Ascending aorta (tissue), 2 donors: Measurements from ENCODE around the gene KIAA0753. TPM values are rescaled to one million over a fixed set of nuclear protein-coding genes. Genes with fewer than 3 reads are reported as not detected.
"Not testable (repeated sequence)": the region's sequence is repeated elsewhere in the genome, so short reads cannot be mapped to it uniquely, and the experiment has no call there.

Source experiments
- DNase-seq, 2 donors: peaks; one replicate each; pipeline ENCODE4 v3.0.0-alpha.2; 2019; ENCODE audit warnings: low spot score in 2 of 2
- H3K27ac ChIP-seq, 2 donors: fragments of 200-600 bp; sonication (generic); one replicate each; pipeline ENCODE4 v1.5.1; 2016 to 2017; ENCODE audit warnings: mild to moderate bottlenecking in 1 of 2
- H3K27me3 ChIP-seq: fragments of 200-600 bp; sonication (generic); one replicate; pipeline ENCODE4 v1.5.1; 2017
- H3K36me3 ChIP-seq, 2 donors: fragments of 200-600 bp; sonication (generic); one replicate each; pipeline ENCODE4 v1.5.1; 2016
- H3K4me1 ChIP-seq, 2 donors: fragments of 200-600 bp; sonication (generic); one replicate each; pipeline ENCODE4 v1.5.1; 2016 to 2017; ENCODE audit warnings: mild to moderate bottlenecking in 1 of 2
- H3K4me3 ChIP-seq, 2 donors: fragments of 200-600 bp; sonication (generic); one replicate each; pipeline ENCODE4 v1.5.1; 2016 to 2017; ENCODE audit warnings: mild to moderate bottlenecking in 1 of 2
- H3K9me3 ChIP-seq, 2 donors: fragments of 200-600 bp; sonication (generic); one replicate each; pipeline ENCODE4 v1.5.1; 2016
- intact Hi-C: fragments of 100-400 bp; cut with DNase I; formaldehyde crosslinking; loops from one replicate; pipeline ENCODE4 v1.15.1; 2023
- total RNA-seq: library from RNA; depleted of rRNA; stranded (reverse); fragments of >200 nt; gene quantifications from one replicate; pipeline ENCODE4 v1.1.0, GENCODE V29; 2016
- TF ChIP-seq, protein P1 (sequence below), 3 experiments: fragments of 200-600 bp in 2 of 3; fragments of 450-650 bp in 1 of 3; sonication (generic) in 2 of 3; IDR thresholded peaks; one replicate each; pipeline ENCODE4 v1.5.1; 2016 to 2019; ENCODE audit warnings: antibody characterized with exemption in 3 of 3, mild to moderate bottlenecking in 1 of 3, moderate library complexity in 1 of 3

Gene KIAA0753
- total RNA-seq, 1 donor from 2014 or later: 2.9 TPM

DNA sequence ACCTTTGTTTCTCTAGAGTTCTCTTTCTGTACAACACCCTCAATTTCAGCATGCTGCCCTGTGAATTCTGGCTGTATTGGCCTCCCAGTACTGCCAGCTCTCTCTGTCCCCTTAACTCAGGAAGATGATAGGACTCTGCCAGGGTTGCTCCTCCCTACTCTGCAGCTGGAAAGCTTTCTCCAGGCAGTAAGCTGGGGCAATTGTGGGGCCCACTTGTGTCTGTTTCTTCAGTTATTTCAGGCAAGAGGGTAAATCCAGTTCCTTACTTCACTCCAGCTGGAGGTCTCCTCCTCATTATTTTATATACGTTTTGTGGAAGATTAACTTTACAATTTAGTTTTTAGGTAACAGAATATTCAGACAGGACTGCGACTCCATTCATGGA, 20.9 kb upstream of the KIAA0753 start:
- H3K4me3 ChIP-seq: no peak overlapping the region
- no peak overlapping the region for H3K27ac ChIP-seq
- no peaks in the 10 kb centered on the region for H3K36me3 ChIP-seq
- no peaks in the 10 kb centered on the region for H3K4me1 ChIP-seq
- DNase-seq: no peak
- TF ChIP-seq, protein P1, sequence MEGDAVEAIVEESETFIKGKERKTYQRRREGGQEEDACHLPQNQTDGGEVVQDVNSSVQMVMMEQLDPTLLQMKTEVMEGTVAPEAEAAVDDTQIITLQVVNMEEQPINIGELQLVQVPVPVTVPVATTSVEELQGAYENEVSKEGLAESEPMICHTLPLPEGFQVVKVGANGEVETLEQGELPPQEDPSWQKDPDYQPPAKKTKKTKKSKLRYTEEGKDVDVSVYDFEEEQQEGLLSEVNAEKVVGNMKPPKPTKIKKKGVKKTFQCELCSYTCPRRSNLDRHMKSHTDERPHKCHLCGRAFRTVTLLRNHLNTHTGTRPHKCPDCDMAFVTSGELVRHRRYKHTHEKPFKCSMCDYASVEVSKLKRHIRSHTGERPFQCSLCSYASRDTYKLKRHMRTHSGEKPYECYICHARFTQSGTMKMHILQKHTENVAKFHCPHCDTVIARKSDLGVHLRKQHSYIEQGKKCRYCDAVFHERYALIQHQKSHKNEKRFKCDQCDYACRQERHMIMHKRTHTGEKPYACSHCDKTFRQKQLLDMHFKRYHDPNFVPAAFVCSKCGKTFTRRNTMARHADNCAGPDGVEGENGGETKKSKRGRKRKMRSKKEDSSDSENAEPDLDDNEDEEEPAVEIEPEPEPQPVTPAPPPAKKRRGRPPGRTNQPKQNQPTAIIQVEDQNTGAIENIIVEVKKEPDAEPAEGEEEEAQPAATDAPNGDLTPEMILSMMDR (IDR thresholded peaks at IDR 0.05): no peak
- no peaks in the 10 kb centered on the region for H3K27me3 ChIP-seq
- no peaks in the 10 kb centered on the region for H3K9me3 ChIP-seq
- intact Hi-C loops: no loop called here

DNA sequence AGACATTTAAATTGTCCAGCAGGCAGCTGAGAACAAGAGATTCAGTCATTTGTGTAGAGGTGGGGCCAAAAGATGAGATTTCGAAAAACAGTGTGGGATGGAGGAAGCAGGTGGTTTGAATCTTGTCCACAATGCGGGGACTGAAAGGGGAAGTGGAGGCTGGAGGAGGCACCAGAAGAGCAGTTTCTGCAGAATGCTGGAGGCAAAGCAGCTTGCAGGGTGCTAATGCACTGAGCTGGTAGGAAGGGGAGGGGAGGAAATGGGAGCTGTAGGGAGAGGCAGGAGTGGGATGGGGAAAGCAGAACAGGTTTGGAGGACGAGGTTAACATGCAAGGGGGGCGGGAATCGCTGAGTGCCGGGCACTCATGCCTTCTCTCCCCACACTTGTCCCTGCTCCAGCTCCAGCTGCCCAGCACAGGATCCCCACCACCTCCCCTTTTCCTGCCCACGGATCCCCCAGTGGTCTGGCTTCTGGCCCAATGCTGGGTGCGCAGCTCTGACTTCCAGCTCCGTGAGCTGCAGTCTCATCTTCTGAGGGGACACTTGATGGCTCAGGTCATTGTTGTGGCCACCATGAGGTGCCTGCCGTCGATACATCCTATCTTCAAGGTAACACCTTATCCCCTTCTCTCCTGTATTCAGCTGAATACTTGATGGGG, 20.4 kb upstream of the KIAA0753 start:
- no peaks in the 10 kb centered on the region for H3K27me3 ChIP-seq
- intact Hi-C loops: no loop called here

DNA sequence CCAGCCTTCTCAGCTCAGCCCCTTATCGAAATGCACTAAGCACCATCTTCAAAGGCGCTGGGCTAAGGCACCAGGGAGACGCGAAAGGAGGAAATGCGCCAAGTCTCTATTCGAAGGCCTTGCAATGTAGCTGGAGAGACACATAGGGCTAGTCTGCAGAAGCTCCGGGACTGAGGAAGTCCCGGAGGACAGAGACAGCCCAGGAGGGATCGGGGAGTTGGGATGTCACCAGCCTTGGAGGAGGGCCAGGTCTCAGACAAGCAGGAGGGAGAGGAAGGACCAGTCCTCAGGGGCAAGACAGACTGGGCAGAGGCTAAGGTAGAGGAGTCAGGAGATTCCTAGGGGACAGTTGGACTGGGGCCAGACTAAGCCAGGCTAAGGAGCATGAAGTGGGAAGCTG, 19.6 kb upstream of the KIAA0753 start:
- H3K4me1 ChIP-seq: no peaks in the 10 kb centered on the region
- intact Hi-C loops: no loop called here
- H3K36me3 ChIP-seq: no peaks in the 10 kb centered on the region
- DNase-seq: no peak
- TF ChIP-seq, protein P1 (IDR thresholded peaks at IDR 0.05): no peak
- H3K27ac ChIP-seq: no peak overlapping the region
- H3K27me3 ChIP-seq: no peaks in the 10 kb centered on the region
- H3K4me3 ChIP-seq: no peak overlapping the region
- no peaks in the 10 kb centered on the region for H3K9me3 ChIP-seq

More for the DNA sequence above, 20.4 kb upstream of the KIAA0753 start:
- Histone ChIP-seq H3K4me3 (no peak overlapping the region), H3K36me3 (no peaks in the 10 kb centered on the region), H3K9me3 (no peaks in the 10 kb centered on the region), H3K27ac (no peak overlapping the region), H3K4me1 (no peaks in the 10 kb centered on the region)
- no peak for DNase-seq
- TF ChIP-seq, protein P1 (IDR thresholded peaks at IDR 0.05): no peak

DNA sequence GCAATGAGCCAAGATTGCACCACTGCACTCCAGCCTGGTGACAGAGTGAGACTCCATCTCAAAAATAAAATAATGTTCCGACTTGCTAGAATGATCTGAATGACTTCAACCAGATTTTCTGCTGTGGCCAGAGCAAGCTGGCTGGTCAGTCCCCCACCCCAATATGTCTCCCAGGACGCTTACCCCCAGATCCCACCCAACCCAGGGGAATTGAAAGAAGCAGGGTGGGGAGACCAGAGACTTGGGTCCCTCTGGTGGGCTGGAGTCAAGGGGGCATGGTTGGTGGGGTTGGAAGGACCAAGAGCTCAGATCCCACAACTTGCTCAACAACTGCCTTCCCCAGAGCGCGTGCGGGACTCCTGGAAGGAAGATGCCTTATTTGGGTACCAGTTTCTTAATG, 17.9 kb upstream of the KIAA0753 start:
- H3K9me3 ChIP-seq, H3K36me3 ChIP-seq, H3K27ac ChIP-seq, H3K4me1 ChIP-seq, DNase-seq, H3K4me3 ChIP-seq, H3K27me3 ChIP-seq: not testable (repeated sequence)
- intact Hi-C loops: loop anchor here (10.0 kb wide), 1 partner anchor 1174 kb away; the partner anchor contains the start of genes DERL2 and MIS12

DNA sequence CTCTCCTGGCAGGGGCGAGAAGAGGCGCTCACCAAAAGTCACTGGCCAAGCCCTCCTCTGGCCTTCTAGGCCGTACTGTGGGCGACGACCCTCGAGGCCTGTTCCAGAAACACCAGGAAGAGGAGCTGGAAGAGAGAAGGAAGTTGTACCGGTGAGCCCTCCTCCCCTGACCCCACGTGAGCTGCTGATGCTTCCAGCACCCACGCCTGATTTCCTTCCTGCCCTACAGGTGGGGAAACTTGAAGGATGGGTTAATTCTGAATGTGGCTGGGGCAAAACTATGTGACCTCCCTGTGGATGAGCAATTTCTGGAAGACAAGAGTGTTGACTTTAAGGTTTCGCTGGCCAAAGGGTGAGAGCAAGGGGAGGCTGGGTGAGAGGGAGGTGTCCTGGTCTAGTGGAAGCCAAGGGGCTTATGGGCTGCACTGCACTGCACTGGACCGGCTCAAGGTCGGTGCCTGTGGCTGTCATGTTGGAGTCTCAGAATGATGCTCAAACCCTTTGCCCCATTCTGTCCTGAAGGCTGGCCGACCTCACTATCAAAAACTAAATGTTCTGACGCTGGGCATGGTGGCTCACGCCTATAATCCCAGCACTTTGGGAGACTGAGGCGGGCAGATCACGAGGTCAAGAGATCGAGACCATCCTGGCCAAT, 17.2 kb upstream of the KIAA0753 start:
- intact Hi-C loops: loop anchor here (10.0 kb wide), 1 partner anchor 1173 kb away; the partner anchor contains the start of genes DERL2 and MIS12
- H3K4me3 ChIP-seq: no peak overlapping the region
- H3K4me1 ChIP-seq: no peaks in the 10 kb centered on the region
- DNase-seq: no peak
- H3K9me3 ChIP-seq: peaks cover 0 to 5% of the 10 kb centered on the region in 2 donors
- no peak overlapping the region for H3K27ac ChIP-seq
- no peaks in the 10 kb centered on the region for H3K36me3 ChIP-seq
- H3K27me3 ChIP-seq: no peaks in the 10 kb centered on the region
- TF ChIP-seq, protein P1 (IDR thresholded peaks at IDR 0.05): no peak

DNA sequence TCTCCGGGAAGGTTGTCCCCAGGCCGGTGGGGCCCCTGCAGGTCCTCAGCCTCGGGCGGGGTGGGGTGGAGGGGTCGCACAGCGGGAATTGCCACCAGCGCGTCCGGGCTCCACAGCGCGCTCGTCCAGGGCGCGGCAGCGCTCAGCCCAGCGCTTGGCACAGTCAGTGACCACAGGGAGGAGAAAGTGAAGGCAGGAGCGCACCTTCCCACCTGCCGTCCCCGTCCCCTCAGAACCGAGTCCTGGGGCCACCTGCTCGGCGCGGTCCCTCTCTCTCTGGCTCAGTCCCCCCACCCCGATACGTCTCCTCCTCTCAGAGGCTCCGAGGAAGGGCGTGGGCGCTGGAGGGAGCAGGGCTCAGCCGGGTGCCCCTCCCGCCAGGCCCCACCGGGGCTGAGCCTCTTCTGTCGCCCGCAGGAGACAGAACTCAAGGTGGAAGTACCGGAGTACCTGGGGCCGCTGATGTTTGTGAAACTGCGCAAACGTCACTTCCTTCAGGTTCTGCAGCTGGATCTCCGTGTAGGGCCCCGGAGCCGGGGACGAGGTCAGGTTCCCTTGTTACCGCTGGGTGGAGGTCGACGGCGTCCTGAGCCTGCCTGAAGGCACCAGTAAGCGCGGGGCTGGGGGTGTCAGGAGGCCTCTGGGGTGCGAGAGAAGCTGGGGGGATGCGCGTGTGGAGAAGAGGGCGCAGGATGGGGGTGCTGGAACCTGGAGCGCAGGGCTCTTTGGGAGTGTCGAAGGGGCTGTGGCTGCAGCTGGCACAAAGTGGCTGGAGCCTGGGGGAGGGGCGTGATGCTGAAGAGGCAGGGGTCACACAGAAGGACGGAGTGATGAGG, 16.5 kb upstream of the KIAA0753 start:
- not testable (repeated sequence) for H3K9me3 ChIP-seq, DNase-seq, H3K27me3 ChIP-seq, H3K4me1 ChIP-seq, H3K4me3 ChIP-seq, H3K27ac ChIP-seq, H3K36me3 ChIP-seq
- intact Hi-C loops: loop anchor here (10.0 kb wide), 1 partner anchor 1172 kb away; the partner anchor contains the start of genes DERL2 and MIS12

DNA sequence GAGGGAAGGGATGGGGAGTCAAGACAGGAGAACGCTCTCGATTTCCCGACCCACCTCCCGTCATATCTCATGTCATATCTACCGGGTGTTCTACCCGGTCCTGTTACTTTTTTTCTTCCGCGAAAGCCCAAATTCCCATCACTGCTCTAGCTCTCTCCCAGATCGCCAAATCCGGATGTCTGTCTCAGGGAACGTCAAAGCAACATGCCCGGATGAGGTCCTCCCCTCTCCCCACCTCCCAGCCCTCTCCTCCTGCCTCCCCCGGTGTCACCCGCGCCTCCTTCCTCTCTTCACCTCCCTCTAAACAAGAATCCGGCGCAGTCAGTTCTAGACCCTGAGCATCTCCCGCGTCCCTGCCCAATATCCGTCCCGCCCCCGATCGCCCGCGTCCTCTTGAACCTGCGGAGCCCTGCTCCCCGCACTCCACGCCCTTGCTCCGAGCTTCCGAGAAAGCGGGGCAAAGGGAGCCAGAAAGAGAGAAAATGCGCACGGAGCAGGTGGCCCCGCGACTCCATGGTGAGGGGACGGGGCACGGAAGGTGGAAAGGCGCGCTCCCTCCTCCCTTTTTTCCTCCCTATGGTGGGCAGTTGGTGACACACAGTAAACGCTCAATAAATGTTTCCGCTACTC, 15.3 kb upstream of the KIAA0753 start:
- H3K4me3 ChIP-seq, H3K36me3 ChIP-seq, H3K27me3 ChIP-seq, DNase-seq, H3K4me1 ChIP-seq, H3K27ac ChIP-seq, H3K9me3 ChIP-seq: not testable (repeated sequence)
- intact Hi-C loops: loop anchor here (10.0 kb wide), 1 partner anchor 1171 kb away; the partner anchor contains the start of genes DERL2 and MIS12
